GM21423 (cell line): ENCODE data around the gene RFNG.

Source experiments
- ATAC-seq: cut with Tn5 transposase; IDR thresholded peaks from one replicate; pipeline ENCODE4 v1.9.1; 2021; ENCODE audit warnings: mild to moderate bottlenecking, moderate library complexity; ENCODE audit not compliant: unreplicated experiment

The RFNG gene

GRCh38 chr17:82016061-82016874 is 35.3 kb downstream of the RFNG start:
- no peak for ATAC-seq

GRCh38 chr17:82015311-82015971 is 36.2 kb downstream of the RFNG start:
- no peak for ATAC-seq

GRCh38 chr17:82014971-82015310 is 36.7 kb downstream of the RFNG start:
- no peak for ATAC-seq

- no peak for ATAC-seq
Observed at GRCh38 chr17:82014432-82014831, 37.2 kb downstream of the RFNG start.

GRCh38 chr17:82013772-82014321 is 37.8 kb downstream of the RFNG start:
- ATAC-seq, result no peak

GRCh38 chr17:82013341-82013740 is 38.3 kb downstream of the RFNG start:
- ATAC-seq, result no peak

GRCh38 chr17:82012640-82013295 is 38.8 kb downstream of the RFNG start:
- no peak for ATAC-seq

GRCh38 chr17:82012261-82012639 is 39.4 kb downstream of the RFNG start:
- no peak for ATAC-seq

GRCh38 chr17:82011617-82012187 is 39.9 kb downstream of the RFNG start:
- no peak for ATAC-seq

GRCh38 chr17:82010575-82011525 is 40.8 kb downstream of the RFNG start:
- ATAC-seq, result no peak

- no peak for ATAC-seq
Observed at GRCh38 chr17:82009413-82009812, 42.2 kb downstream of the RFNG start.

- no peak for ATAC-seq
Observed at GRCh38 chr17:82008941-82009405, 42.6 kb downstream of the RFNG start.

GRCh38 chr17:82008258-82008940 is 43.2 kb downstream of the RFNG start:
- no peak for ATAC-seq

GRCh38 chr17:82007495-82008257 is 43.9 kb downstream of the RFNG start:
- ATAC-seq, result no peak

- ATAC-seq, result no peak
Observed at GRCh38 chr17:82007228-82007494, 44.5 kb downstream of the RFNG start.

GRCh38 chr17:82006468-82007227 is 45.0 kb downstream of the RFNG start:
- ATAC-seq, result no peak

GRCh38 chr17:82005701-82006348 is 45.8 kb downstream of the RFNG start:
- ATAC-seq, result no peak
